Inflammatory macrophage treated with lipopolysaccharide for 1 hour (primary cell): ENCODE measurements around the gene R3HDML.
"Not testable (repeated sequence)": the region's sequence is repeated elsewhere in the genome, so short reads cannot be mapped to it uniquely, and the experiment has no call there.

Experiments used
- DNase-seq, 2 donors: peaks; one replicate each; pipeline ENCODE4 v3.0.0-alpha.2; 2020 to 2022

Gene R3HDML

GRCh38 chr20:44328428-44328827, 8.4 kb upstream of the R3HDML start:
- DNase-seq = no peak

DNA sequence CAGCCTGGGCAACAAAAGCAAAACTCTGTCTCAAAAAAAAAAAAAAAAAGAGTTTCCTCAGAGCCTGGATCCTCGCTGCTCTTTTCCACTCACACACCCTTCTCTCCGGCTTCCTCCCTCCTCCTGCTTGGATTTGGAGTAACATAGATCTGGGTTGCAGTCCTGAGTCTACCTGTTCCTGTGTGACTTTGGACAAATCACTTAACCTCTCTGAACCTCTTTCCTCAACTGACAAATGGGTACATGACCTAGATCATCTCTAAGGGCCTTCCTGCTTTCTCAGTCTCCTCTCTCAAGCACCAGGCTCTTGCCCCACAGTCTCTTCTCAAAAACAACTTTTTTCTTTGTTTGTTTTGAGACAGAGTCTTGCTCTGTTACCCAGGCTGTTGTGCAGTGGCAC, 5.6 kb upstream of the R3HDML start:
- DNase-seq = no peak

GRCh38 chr20:44334306-44334705, 2.5 kb upstream of the R3HDML start:
- DNase-seq = no peak

- no peak for DNase-seq
These were observed 2.1 kb upstream of the R3HDML start for GRCh38 chr20:44334709-44335108.

GRCh38 chr20:44335675-44336074, 1.2 kb upstream of the R3HDML start:
- DNase-seq = no peak

GRCh38 chr20:44336086-44336485, 757 bp upstream of the R3HDML start:
- DNase-seq = no peak

GRCh38 chr20:44342248-44342647, 5.4 kb downstream of the R3HDML start:
- no peak for DNase-seq

DNA sequence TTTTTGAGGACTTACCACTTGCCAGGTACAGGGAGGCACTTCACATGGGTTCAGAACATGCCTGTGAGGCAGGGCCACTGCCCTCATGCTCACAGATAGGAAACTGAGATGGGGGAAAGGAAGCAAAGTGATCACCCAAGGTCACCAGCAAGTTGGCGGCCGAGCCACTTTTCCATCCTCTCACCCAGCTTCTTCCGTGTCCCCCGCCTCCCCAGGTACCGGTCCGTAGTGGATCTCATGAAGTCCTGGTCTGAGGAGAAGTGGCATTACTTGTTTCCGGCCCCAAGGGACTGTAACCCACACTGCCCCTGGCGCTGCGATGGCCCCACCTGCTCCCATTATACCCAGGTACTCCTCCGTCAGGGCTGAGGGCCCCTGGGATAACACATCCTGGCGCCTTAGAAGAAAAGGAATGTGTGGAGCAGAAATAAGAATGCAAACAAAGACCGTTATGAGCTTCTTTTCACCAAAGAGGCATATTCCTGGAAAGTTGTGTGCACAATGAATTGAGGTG, 6.4 kb downstream of the R3HDML start:
- DNase-seq = no peak

- no peak for DNase-seq
These were observed 7.9 kb downstream of the R3HDML start for GRCh38 chr20:44344723-44345122.

DNA sequence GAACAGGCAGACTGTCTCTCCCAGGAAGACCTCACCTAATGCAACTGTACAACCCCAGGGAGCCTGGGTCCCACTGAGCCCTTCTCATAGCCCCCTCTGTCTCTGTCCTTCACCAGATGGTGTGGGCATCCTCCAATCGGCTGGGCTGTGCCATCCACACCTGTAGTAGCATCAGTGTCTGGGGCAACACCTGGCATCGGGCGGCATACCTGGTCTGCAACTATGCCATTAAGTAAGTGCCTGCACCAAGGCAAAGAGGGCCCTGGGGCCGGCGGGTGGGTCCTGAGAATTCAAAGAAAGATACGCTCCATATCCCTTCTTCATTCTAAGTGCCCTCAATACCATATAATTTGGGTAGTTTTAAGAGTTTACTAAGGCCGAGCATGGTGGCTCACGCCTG, 8.3 kb downstream of the R3HDML start:
- no peak for DNase-seq

DNA sequence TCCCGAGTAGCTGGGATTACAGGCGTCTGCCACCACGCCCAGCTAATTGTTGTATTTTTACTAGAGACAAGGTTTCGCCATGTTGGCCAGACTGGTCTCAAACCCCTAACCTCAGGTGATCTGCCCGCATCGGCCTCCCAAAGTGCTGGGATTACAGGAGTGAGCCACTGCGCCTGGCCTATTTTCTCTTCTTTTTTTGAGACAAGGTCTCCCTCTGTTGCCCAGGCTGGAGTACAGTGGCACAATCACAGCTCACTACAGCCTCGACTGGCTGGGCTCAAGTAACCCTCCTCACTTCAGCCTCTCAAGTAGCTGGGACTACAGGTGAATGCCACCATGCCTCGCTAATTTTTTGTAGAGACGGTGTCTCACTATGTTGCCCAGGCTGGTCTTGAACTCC, 9.1 kb downstream of the R3HDML start:
- not testable (repeated sequence) for DNase-seq

- DNase-seq = no peak
These were observed 11.4 kb downstream of the R3HDML start for GRCh38 chr20:44348168-44348659.

GRCh38 chr20:44349349-44349748, 12.5 kb downstream of the R3HDML start:
- no peak for DNase-seq

GRCh38 chr20:44350567-44350966, 13.7 kb downstream of the R3HDML start:
- DNase-seq = no peak

- DNase-seq = no peak
These were observed 18.2 kb downstream of the R3HDML start for GRCh38 chr20:44354979-44355497.

- no peak for DNase-seq
These were observed 18.9 kb downstream of the R3HDML start, which contains the start of gene HNF4A for GRCh38 chr20:44355498-44356352. Gene HNF4A, plus strand, starts transcription at chr20:44355699. Its CDS starts 106 bp downstream, at chr20:44355805.

- no peak for DNase-seq
These were observed 19.5 kb downstream of the R3HDML start for GRCh38 chr20:44356353-44356723.

DNA sequence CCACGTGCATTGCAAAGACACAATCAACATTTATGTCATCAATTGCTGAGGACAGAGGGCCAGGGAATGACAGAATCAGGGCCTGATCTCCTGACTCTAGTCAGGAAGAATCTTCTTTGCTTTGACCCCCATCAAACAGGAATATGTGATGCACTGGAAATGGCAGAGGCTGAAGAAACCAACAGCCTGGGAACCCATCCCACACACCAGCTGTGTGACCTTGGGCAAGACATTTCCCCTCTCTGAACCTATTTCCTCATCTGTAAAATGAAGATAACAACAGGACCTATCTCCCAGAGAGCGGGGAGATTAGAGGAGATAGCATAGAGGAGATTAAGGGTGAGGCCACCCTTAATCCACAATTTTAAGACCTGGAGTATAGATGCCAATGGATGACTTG, 20.2 kb downstream of the R3HDML start:
- no peak for DNase-seq

DNA sequence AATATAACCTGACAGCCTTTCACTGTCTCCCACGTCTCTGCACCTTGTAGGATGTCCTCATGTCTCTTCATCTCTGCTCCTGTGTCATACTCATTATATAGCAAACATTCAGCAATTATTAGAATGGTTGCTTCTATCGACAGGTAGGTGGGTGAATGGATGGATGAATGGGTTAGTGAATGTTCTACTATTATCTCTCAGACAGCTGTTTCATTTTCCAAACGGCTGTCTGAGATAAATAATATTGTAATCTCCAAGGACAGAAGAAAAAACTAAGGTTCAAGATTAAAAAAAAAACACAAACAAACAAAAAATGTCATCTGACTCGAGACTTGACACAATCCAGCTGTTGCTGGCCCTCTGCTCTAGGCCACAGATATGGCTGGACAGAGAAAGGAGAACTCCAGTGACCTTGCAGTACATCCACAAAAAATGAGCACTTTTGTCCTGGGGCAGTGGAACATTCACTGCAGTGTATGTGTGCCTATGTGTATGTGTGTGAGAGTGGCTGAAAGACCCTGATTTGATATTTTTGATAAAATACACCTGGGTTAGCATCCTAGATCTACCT, 20.8 kb downstream of the R3HDML start:
- DNase-seq = no peak

GRCh38 chr20:44358776-44359175, 21.9 kb downstream of the R3HDML start:
- DNase-seq = no peak

DNA sequence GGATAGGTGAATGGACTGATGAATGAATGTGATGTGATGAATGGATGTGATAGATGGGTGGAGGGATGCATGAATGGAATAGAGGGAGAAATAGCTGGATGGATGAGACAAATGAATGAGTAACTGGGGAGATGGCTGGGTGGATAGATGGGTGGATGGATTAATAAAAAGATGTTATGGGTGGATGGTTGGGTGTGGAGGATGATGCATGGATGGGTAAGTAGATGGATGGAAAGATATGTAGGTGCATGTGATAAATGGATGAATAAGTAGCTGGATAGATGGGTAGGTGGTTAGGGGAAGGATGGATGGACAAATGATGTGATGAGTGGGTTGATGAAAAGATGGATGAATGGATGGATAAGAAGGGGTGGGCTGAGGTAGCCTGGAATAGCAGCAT, 23.4 kb downstream of the R3HDML start:
- DNase-seq = no peak

DNA sequence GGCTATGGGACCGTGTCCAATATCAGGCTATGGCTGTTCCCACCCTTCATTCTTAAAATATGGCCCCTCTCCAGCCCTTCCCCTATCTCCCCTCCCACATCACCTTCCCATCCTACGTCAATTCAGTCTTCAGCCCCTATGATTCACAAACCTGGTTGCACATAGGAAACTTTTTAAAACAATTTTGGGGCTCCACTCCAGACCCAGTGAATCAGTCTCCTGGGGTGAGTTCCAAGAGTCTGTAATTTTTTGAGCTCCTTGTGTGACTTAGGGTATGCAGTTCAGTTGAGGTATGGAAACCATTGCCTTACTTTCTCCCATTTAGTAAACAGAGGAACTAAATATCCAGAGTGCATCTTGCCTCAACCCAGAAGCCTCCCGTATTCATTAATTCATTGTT, 24.2 kb downstream of the R3HDML start:
- no peak for DNase-seq

- DNase-seq = no peak
These were observed 25.7 kb downstream of the R3HDML start for GRCh38 chr20:44362466-44362940.

GRCh38 chr20:44364068-44364467, 27.2 kb downstream of the R3HDML start:
- DNase-seq = no peak
